DMS153 (cell line): ENCODE data around the gene PSD4.

ENCODE experiments used
- DNase-seq: peaks from one replicate; lab custom pipeline; 2025; lab: John Stamatoyannopoulos, UW

The PSD4 gene

DNA sequence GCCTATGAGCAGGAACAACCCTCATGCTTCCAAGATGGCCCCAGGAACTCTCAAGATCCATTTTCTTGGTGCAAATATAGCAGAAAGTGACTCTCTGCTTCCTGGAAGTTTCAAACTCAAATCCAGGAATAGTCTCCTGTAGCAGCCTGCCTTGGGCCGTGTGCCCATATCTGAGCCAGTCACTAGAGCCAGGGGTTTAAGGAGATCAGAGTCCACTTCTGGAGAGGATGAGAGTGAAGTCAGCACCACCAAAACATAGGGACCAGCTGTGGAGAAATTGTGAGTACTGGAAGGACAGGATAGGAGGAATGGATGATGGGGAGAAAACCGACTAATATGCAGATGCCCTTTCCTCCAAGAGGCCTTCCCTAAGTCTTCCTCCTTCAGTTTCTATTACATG, 33.2 kb downstream of the PSD4 start:
- DNase-seq: no peak

DNA sequence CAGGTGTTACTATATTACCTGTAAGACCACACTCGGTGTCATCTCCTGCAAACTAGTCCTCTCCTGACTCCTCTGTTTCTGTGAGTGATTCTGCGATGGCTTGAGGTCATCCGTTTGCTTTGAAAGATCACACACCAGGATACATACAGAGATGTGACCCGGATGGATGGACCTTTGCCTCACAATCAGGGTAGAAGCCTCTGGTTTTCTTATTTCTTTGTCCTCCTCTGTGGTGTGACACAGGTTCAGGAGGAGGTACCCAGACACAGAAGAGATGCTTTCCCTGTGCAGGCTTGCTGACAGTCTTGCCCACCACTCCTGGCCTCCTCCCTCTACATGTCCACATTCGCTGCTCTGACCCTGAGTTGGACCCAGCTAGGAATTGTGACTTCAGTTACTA, 34.6 kb downstream of the PSD4 start:
- DNase-seq: no peak

DNA sequence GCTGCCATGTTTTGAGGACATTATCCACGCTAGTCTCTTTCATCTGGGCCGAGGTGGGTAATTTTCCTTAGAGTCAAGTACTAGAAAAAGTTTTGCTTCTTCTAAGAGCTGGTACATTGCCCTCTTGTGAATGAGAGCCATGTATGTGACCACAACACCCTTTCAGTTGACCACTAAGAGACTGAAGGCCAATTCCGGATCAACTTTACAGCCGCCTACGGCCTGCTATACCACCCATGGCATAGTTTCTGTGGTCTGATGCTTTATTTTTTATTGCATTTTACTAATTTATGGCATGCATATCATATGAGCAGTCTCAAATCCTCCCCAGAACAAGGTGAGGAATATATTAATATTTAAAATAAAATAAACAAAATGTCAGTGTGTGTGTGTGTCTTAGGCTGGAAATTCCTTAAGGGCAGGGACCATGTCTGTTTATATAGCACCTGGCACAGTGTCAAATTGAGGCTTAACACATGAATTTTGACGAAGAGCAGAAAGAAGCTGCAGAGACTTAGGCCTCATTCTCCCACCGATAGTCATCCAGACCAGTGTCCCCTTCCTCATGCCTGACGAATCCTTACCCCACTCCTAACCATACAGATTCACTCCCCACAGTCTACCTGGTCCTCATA, 35.4 kb downstream of the PSD4 start:
- no peak for DNase-seq

DNA sequence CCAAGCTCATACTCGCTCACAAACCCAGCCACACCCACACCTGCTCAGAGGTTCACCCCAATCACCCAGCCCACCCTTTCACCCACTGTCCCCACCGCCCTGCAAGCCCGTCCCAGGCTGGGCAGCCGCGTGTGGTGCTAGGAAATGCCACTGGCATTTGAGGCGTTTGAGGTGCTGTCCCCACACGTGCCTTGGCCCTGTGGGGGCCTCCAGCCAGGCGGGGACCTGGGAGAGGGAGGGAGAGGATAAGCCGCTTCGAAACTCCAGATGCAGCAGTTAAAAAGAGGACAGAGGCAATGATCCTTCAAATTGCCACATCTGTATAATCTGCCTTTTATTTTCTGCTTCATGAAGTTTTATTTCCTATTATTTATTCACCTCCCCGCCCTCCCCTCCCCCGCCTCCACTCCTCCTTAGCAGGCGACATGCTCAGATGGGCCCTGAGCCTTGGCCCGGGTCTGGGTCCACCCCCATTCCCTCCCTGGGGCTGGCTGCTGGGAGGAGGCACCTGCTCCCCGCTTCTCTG, 35.9 kb downstream of the PSD4 start:
- DNase-seq: no peak

DNA sequence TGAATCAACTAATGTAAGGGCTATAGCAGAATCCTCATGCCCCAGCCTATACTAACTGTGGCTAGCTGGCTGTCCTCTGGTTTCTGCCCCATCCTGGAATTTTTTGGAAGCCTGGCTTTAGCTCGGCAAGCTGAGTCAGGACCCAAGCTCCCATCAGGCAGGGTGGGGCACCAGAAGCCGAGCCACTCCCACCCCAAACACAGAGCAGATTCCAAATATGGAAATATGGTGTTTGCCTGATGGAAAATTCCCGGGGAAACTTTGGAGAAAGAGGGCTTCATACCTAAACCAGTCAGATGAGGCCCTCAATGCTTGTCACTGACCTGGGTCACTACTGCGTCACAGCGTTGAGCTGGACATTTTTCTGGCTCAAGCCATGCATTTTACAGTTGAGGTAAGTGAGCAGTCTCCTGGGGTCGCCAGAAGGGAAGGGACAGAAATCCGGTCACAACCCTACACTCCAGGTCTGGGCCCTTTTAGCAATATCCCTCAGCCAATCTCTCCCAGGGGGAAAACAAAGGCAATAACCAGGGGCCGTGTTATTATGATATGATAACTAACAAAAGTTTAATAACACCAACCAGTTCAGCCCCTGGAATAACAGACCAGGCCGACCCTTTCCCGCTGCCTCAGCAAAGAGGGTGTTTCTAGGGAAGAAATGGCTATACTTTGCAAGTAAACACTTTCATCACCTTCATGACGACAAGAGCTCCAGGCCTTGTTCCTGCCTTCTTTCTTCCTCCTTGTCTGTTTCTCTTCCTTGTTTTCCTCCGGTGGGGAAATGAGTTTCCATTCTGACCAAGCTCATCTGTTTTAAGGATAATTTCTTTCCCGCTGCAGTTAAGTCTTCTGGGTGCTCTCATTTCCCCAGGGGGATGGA, 37.7 kb downstream of the PSD4 start:
- DNase-seq: no peak

DNA sequence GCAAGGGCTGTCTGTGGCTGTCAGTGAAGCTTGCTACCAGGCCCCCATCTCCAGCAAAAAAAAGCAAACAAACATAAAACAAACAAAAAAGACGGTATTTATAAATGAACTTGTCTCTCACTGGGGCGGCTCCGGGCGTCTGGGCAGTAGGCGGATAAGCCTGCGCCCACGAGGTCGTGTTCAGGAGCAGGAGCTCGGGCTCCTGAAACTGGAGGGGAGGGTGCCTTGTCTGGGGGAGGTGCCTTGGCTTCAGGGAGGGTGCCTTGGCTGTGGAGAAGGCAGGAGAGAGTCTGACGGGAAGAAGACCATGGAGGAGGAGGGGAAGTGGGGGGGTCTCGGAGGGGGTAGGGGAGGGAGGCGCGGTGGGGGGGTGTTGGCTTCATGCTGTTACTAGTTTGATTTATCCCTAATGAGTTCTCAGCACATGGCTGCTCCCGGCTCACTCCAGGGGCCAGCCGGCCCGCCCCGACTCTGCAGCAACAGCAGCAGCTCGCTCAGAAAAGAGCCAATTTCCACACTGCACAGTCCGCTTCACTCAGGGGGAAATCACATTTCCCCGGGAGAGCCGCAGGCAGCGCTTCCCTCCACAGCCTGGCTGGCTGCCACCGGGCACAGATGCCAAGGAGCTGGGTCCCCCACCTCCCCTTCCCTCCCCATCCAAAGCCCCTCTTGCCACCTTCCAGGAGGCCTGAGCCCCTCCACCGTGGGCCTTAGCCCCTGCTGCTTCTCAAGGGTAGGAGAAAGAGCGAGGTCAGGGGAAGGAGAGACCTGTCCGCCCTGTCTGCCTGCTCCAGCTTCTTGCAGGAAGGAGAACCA, 38.7 kb downstream of the PSD4 start:
- no peak for DNase-seq

DNA sequence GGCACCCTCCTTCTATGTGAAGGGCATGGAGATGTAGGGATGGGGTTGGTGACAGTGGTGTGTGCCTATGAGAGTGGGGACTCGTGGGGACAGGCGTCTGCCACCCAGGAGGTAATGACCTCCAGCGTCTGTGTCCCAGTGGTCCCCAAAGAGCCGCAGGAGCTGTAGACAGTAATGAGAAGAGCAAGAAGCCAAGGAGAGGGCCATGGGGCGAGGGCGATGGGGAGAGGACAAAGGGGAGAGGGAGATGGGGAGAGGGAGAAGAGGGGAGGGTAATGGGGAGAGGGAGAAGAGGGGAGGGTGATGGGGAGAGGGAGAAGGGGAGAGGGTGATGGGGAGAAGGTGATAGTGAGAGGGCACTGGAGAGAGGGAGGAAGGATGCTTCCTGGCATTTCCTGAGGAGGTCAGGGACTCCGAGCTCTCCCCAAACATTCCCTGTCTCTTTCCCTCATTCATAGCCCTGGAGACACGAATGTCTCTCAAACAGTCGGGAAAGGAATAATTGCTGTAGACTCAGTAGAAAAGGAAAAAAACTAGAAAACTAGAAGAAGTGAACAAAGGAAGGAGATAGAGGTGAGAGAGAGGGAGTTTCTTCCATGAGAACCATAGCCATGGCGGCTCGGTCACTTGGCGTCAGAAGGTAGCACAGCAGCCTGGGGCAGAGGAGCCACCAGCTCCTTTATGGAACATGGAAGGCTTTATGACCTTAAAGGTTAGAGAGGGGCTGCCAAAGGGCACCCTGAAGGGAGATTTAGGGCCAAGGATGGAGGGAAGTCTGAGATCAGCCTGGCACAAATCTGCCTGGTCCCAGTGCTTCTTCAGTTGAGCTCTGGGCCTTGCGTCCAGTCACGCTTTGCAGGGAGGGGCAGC, 39.5 kb downstream of the PSD4 start:
- DNase-seq: no peak

DNA sequence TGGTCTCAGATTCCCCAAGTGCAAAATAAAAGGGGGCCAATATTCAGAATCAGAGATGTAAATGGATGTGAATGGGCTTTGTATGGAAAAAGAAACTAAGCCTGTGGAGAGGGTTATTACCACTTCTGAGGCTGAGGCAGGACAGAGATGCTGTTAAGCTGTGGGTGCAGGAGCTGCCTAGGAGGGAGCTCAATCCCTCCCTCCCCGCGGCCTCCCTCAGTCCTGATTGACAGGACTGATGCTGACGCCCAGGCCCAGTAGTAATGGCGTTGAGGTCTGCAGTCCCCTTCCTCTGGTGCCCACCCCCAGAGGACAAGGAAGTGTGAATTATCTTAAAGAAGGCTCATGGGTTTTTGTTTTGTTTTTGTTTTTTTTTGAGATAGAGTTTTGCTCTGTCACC, 40.4 kb downstream of the PSD4 start:
- no peak for DNase-seq

DNA sequence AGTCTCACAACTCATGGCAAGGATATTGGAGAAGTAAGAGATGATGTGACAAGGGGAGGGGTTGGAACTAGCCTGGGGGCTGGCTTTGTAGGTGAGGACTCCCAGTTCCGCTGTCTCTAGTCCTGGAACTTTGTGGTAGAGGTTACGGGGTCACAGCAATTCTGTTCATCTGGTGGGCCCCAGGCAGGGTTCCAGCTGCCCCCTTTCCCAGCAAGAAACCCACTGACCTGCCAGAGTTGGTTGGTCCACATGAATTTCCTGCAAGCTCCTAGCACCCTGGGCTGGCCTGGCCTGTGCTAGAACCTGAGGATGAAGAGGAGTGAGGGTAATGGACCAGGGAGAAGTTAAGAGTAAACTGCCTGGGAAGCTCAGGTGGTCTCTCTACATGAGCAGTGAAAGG, 41.3 kb downstream of the PSD4 start:
- DNase-seq: no peak

DNA sequence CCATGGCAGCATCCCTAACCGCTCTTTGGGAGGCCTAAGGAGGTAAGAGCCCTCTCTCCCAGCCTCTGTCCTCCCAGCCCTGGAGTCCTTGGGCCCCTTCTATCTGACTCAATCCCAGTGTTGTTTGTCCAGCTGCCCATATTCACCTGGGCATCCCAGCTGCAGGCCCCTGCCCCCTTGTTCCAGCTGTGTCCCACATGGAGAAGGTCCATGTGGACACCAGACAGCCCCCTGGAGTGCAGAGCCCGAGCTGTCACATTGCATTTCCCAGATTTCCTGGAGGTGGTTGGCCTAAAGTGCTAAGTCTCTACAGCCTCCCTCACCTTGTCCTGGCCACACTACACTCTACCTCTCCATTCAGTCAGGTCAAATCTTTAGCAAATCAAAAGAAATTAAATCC, 42.5 kb downstream of the PSD4 start:
- no peak for DNase-seq

DNA sequence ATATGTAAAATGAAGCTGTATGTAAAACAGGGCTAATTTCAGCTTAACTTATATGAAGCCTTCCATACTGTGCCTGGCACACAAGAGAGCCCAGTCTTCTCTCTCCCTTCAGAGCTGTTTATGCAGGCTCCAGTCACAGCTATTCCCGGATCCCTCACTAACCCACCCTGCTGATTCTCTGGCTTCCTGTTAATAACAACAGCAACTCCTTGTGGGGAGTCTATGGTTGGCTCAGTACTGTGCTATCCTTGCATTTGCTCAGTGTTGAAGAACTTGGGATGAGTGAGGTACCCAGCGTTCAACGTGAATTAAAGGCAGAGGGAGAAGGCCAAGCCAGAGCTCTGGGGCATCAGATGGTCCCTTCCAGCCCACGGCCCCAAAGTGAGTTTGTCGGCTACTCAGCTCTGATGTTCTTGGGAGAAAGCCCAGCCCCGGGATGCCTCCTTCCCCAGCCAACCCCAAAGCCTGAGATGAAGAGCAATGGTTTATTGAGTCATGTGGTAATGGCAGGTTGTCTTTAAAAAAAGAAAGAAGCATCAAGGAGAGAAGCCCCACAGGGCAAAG, 43.2 kb downstream of the PSD4 start:
- DNase-seq: no peak

DNA sequence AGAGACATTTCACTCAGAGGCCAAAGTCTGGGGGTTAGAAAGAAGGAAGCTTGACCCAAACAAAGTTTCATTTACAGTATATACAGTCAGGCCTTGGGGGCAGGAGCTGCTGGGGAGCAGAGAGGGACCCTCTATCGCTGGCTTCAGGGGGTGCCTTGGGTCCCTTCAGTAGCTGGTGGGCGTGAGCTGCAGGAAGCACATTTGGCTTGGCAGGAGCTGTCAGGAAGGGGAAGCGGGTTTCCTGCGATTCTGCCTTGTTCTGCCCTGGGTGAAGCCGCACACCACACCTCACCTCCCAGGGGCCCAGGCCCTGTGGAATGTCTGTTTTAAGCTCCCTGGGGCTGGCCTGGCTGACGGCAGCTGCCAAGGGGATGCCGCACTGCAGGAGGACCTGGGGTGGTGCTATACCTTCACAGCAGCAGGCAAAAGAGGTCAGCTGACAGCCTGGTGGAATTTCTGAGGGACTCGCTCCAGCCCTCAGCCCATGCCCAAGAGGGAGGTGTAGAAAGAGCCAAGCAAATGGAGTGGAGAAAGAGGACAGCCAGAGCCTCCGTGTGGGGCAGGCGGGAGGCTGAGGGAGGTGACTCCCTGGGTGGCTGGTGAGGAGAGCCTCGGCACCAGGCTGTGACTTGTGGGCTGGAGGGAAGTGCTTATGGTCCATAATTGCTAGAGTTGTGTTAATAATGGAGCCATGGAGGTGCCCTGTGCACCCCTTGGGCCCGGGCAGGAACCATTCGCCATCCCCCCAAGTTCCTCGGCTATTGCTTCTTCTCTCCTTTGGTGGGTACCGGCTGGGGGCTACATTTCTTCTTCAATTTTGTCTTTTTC, 43.9 kb downstream of the PSD4 start:
- DNase-seq: no peak

DNA sequence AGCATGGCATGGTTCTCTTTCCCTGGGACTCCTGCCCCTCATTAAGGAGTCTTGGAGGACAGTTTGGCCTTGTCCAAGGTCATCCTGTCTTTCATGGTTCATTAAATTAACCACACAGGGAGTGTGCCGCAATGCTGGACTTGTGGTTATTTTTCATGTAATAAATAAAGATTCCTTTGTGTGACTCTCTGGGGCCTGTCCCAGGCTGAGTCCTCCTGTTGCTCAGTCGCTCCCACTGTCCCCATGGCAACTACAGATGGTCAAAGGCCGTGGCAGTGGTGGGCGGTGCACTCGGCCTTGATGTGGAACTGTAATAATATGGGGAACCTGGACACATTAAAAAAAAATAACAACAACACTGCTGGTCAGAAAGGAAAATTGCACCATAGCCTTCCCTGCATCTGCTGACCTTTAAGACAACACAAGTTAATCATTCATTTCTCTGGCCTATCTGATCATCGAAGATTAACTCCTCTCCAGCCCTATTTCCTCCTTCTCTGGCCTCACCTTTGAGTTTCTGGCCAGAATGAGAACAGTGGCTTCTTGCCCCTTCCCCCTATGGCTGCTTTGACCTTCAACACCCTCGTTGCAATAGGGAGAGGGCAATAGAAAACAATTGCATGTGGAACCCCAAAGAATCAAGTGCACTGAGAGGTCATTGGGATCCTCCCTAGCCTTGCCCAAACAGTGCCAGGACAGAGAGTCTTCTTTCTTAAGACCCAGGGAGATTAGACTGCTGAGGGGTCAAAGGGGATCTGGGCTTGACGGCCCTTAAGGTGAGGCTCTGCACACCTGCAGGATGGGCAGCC, 44.7 kb downstream of the PSD4 start:
- no peak for DNase-seq

DNA sequence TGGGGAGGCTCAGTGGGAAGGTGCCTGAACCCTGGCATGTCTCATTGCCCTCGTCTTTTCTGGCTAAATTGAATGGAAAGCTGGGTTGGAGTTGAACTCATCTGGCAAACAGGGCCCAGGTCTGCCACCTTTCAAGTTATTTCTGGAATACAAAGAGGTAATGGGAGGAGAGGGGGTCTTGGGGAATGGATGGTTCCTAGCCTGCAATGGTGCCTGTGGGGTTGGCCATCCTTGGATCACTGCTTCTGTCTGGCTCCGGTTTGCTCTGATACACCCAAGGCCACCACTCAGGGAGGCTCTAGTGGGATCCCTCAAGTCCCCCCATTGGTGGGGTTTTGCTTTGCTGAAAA, 45.3 kb downstream of the PSD4 start:
- DNase-seq: no peak

DNA sequence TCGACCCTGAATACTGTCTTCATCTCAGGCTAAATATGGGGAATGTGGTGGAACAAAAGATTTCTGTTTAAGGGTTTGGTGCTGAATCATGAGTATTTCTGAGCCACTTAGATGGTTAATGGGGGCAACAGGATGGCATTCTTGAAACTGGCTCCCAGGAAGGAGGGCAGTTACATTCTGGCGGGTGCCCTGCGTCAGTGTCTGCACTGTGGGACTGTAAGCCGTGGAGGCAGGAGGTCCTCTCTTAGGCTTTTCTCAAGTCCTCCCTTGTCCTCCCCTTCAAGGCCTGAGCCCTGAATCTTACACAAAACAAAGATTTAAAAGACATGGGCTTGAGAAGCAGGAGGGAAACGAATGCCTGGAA, 45.7 kb downstream of the PSD4 start:
- no peak for DNase-seq

DNA sequence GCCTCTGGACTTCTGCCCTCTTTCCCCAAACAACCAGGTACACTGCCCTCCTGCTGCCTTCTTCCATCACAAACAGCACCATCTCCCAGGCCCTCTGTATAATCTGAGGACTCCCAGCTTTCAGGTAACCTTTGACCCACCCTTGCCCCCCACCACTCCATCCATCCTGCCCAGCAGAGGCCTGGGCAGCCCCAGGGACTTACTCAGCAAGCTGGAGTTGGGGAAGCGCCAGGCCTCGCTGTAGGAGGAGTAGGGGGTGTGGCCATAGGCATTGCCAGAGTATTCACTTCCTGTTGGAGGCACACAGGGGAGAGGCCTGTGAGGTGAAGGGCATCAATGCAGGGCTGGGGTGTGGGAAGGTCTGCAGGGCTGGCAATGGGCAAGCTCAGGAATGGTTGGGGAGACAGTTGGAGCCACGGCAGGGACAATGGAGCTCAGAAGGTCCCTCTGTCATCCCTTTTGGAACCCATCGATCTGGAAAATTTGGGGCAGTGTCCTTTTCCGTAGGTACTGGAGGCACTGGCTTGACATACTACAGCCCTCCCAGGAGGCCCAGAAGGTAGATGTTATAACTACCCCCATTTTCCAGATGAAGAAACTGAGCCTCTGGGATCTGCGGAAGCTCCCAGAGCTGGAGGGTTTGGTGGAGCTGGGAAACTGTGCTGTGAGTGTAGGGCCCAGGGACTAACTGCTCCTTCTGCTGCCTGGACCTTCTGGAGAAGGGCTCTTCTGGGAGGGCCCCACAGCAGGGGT, 46.3 kb downstream of the PSD4 start:
- peak; percentile 43 for DNase-seq

DNA sequence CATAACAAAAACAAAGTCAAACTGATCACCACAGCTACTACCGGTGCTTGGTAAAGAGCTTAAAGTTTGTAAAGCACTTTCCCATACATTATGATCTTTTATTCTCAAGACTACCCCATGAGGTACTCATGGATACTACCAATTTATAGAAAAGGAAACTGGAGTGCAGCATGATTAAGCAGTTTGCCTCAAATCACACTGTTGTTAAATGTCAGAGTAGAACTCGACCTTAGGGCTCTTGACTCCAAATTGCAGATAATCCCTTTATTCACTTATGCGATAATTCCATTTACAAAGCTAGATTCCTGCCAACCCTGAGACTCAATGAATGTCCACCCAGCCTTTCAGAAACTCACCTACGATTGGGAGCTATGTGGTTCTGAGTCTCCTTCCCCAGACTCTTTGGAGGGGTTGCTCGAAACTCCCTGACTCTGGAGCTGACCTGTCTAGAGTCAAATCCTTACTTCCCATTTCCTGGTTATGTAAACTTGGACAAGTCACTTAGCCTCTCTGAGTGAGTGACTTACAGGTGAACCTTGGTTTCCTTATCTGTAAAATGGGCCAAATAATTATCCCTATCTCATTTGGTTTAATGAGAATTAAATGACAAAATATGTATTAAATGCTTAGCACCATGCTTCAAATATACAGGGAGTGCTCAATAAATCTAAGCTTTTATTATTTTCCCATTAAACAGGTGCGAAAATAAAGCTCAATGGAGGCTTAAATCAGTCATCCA, 47.4 kb downstream of the PSD4 start:
- no peak for DNase-seq

DNA sequence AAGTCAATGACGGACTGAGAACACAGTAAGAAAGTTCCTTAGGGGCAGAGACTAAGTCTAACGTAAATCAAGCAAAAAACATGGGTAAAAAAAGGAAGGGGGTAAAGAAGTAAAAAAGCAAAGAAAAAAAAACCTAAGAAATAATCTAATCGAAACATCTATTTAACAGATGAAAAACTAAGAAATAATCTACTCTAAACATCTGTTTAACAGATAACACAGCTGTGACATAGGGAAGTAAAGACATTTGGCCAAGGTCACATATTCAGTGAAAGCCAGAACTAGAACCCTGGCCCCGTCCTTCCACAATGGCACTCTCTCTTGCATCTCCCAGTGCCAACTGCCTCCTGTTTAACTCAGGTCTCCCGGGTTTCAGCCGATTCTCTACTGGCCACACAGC, 48.1 kb downstream of the PSD4 start:
- DNase-seq: no peak
